B cell (primary cell): Measurements from ENCODE around the gene CELF4. TPM values are rescaled to one million over a fixed set of nuclear protein-coding genes. Genes with fewer than 3 reads are reported as not detected.

ENCODE experiments used
- ATAC-seq: fragments of 200-7000 bp; cut with Tn5 transposase; one replicate; pipeline ENCODE4 v1.10.0; 2021; ENCODE audit warnings: low read depth, mild to moderate bottlenecking, moderate number of reproducible peaks, moderate library complexity
- CTCF ChIA-PET: fragments of 350-600 bp; sonication (Branson Sonifier 250); formaldehyde crosslinking; loops from one replicate; lab custom pipeline; 2021; ENCODE audit warnings: antibody characterized with exemption, inconsistent platforms; lab: Charles Lee
- POLR2A ChIA-PET: fragments of 350-600 bp; sonication (Branson Sonifier 250); formaldehyde crosslinking; loops from one replicate; lab custom pipeline; 2021; ENCODE audit warnings: antibody characterized with exemption; lab: Charles Lee
- DNase-seq: peaks from one replicate; pipeline ENCODE4 v3.0.0; 2013
- H2AFZ ChIP-seq: 2 replicates; pipeline ENCODE4 v1.6.1; 2012; ENCODE audit warnings: mild to moderate bottlenecking, low read depth, low read length; ENCODE audit not compliant: insufficient read depth, poor library complexity, severe bottlenecking
- H3K27ac ChIP-seq, 2 donors: 1 replicate in 1 of 2; 2 replicates in 1 of 2; pipeline ENCODE4 v1.5.1; 2012 to 2013; ENCODE audit warnings: low read length in 2 of 2, mild to moderate bottlenecking in 2 of 2, moderate library complexity in 1 of 2
- H3K27me3 ChIP-seq, 4 experiments: fragments of 200-600 bp in 1 of 4; sonication (generic) in 1 of 4; replicated peaks in 1 of 4; 1 replicate in 2 of 4; 2 replicates in 2 of 4; pipeline versions ENCODE4 v1.6.1 to v1.7.0; 2013 to 2016; ENCODE audit warnings: low read length in 3 of 4, mild to moderate bottlenecking in 2 of 4, mixed read lengths in 1 of 4, moderate library complexity in 1 of 4; ENCODE audit not compliant: insufficient read depth in 4 of 4, control insufficient read depth in 3 of 4; ENCODE audit errors: control extremely low read depth in 1 of 4
- H3K36me3 ChIP-seq, 2 experiments: replicated peaks in 1 of 2; 1 replicate in 1 of 2; 2 replicates in 1 of 2; pipeline versions ENCODE4 v1.6.1 to v1.7.1; 2013; ENCODE audit warnings: low read length in 1 of 2; ENCODE audit not compliant: insufficient read depth in 2 of 2, control insufficient read depth in 1 of 2; ENCODE audit errors: control extremely low read depth in 1 of 2, extremely low read depth in 1 of 2
- H3K4me1 ChIP-seq, 2 donors: fragments of 200-600 bp in 1 of 2; sonication (generic) in 1 of 2; 1 replicate in 1 of 2; 2 replicates in 1 of 2; pipeline versions ENCODE4 v1.5.1 to v1.6.1; 2013 to 2017; ENCODE audit warnings: low read length in 2 of 2; ENCODE audit not compliant: control insufficient read depth in 2 of 2, insufficient read depth in 2 of 2
- H3K4me2 ChIP-seq: replicated peaks from 2 replicates; pipeline ENCODE3; 2012; ENCODE audit warnings: mild to moderate bottlenecking, low read depth, low read length; ENCODE audit not compliant: poor library complexity, severe bottlenecking
- H3K4me3 ChIP-seq, 5 experiments: fragments of 200-600 bp in 1 of 5; sonication (generic) in 1 of 5; 1 replicate in 3 of 5; 2 replicates in 2 of 5; pipeline versions ENCODE4 v1.5.1 to v1.7.0; 2011 to 2016; ENCODE audit warnings: low read length in 4 of 5, mild to moderate bottlenecking in 4 of 5, low read depth in 2 of 5, control low read depth in 1 of 5, moderate library complexity in 1 of 5; ENCODE audit not compliant: insufficient read depth in 1 of 5; ENCODE audit errors: control extremely low read depth in 1 of 5, extremely low read depth in 1 of 5
- H3K79me2 ChIP-seq: fragments of 200-600 bp; sonication (generic); one replicate; pipeline ENCODE4 v1.6.0; 2016; ENCODE audit warnings: low read length; ENCODE audit not compliant: control insufficient read depth, insufficient read depth
- H3K9ac ChIP-seq: fragments of 200-600 bp; sonication (generic); 2 replicates; pipeline ENCODE4 v1.6.1; 2017; ENCODE audit warnings: mild to moderate bottlenecking, low read length, moderate library complexity
- H3K9me3 ChIP-seq, 3 donors: one replicate each; pipeline versions ENCODE4 v1.6.1 to v1.7.1; 2013; ENCODE audit warnings: low read length in 2 of 3; ENCODE audit not compliant: control insufficient read depth in 2 of 3, insufficient read depth in 1 of 3; ENCODE audit errors: control extremely low read depth in 1 of 3
- H4K20me1 ChIP-seq: 2 replicates; pipeline ENCODE4 v1.6.0; 2012; ENCODE audit warnings: mild to moderate bottlenecking, low read length; ENCODE audit not compliant: insufficient read depth, control insufficient read depth, poor library complexity, severe bottlenecking
- H3K27ac Mint-ChIP-seq: one replicate; pipeline ENCODE4 v1.8.0; 2021; ENCODE audit warnings: mixed read lengths
- H3K27me3 Mint-ChIP-seq: one replicate; pipeline ENCODE4 v1.8.0; 2021; ENCODE audit warnings: mixed read lengths
- H3K4me1 Mint-ChIP-seq: one replicate; pipeline ENCODE4 v1.8.0; 2021; ENCODE audit warnings: mixed read lengths
- H3K4me3 Mint-ChIP-seq: one replicate; pipeline ENCODE4 v1.8.0; 2021; ENCODE audit warnings: mixed read lengths
- H3K9me3 Mint-ChIP-seq: one replicate; pipeline ENCODE4 v1.8.0; 2022; ENCODE audit warnings: mixed read lengths; ENCODE audit not compliant: insufficient read depth
- CTCF ChIP-seq: fragments of 200-600 bp; IDR thresholded peaks from one replicate; pipeline ENCODE4 v1.8.0; 2022; ENCODE audit warnings: antibody characterized with exemption, mild to moderate bottlenecking
- EZH2 ChIP-seq: IDR thresholded peaks from 2 replicates; pipeline ENCODE4 v1.6.1; 2012; ENCODE audit warnings: borderline replicate concordance, low read depth, mild to moderate bottlenecking, moderate library complexity, low read length; ENCODE audit not compliant: insufficient read depth, poor library complexity, severe bottlenecking
- WGBS: methylation state at CpG from one replicate; pipeline ENCODE4 v1.1.5; 2013; ENCODE audit warnings: missing lambda C conversion rate; ENCODE audit not compliant: insufficient coverage; 5-methylcytosine and 5-hydroxymethylcytosine counted together
- intact Hi-C: fragments of 100-400 bp; cut with micrococcal nuclease; formaldehyde crosslinking; loops from one replicate; pipeline ENCODE4 v1.10.0; 2022
- polyA plus RNA-seq: library from polyadenylated mRNA; depleted of rRNA; stranded (reverse); fragments of >200 nt; gene quantifications from 2 replicates; pipeline ENCODE4 v1.2.3, GENCODE V29; 2012
- total RNA-seq, 2 donors: library from RNA; stranded (reverse); fragments of 120-200 nt in 1 of 2; gene quantifications; 1 replicate in 1 of 2; 2 replicates in 1 of 2; pipeline versions ENCODE4 v1.2.3 to v1.2.4, GENCODE V29; 2013 to 2022

The CELF4 gene
- total and polyA plus RNA-seq, 2 donors (not counting 1 experiment from before 2014, with no cell fraction given), result not detected

- H3K27ac ChIP-seq, result no peak overlapping the region
- no peaks in the 10 kb centered on the region for H3K9me3 ChIP-seq
- Mint-ChIP-seq H3K27ac (no peak overlapping the region), H3K4me1 (no peaks in the 10 kb centered on the region), H3K27me3 (no peaks in the 10 kb centered on the region), H3K9me3 (no peaks in the 10 kb centered on the region), H3K4me3 (no peak overlapping the region)
- no peak for ATAC-seq
- no peaks in the 10 kb centered on the region for H3K4me1 ChIP-seq
- POLR2A ChIA-PET, result no interaction called here
- CTCF ChIA-PET, result no interaction called here
- intact Hi-C loops, result no loop called here
- 89% methylated on average over 23 of the region's 29 CpGs for WGBS
- H3K27me3 ChIP-seq, result no peaks in the 10 kb centered on the region
- H3K79me2 ChIP-seq, result no peaks in the 10 kb centered on the region
- TF ChIP-seq EZH2 (no peak), CTCF (no peak)
- H3K4me3 ChIP-seq, result no peak overlapping the region
- no peak for DNase-seq
- H4K20me1 ChIP-seq, result no peaks in the 10 kb centered on the region
- no peaks in the 10 kb centered on the region for H3K36me3 ChIP-seq
- H3K9ac ChIP-seq, result no peak overlapping the region
- no peak overlapping the region for H2AFZ ChIP-seq
- no peak overlapping the region for H3K4me2 ChIP-seq
Measured at GRCh38 chr18:37321582-37322491, 243.8 kb downstream of the CELF4 start.

- Histone ChIP-seq H3K27me3 (no peaks in the 10 kb centered on the region), H3K79me2 (no peaks in the 10 kb centered on the region), H3K36me3 (no peaks in the 10 kb centered on the region), H3K27ac (no peak overlapping the region), H3K9ac (no peak overlapping the region), H3K9me3 (no peaks in the 10 kb centered on the region), H4K20me1 (no peaks in the 10 kb centered on the region), H3K4me3 (no peak overlapping the region), H2AFZ (no peak overlapping the region), H3K4me1 (no peaks in the 10 kb centered on the region), H3K4me2 (no peak overlapping the region)
- ATAC-seq, result no peak
- no peak overlapping the region for H3K27ac Mint-ChIP-seq
- no peak for DNase-seq
- no peak overlapping the region for H3K4me3 Mint-ChIP-seq
- no peaks in the 10 kb centered on the region for H3K4me1 Mint-ChIP-seq
- 82% methylated on average over 9 of the region's 10 CpGs for WGBS
- H3K9me3 Mint-ChIP-seq, result no peaks in the 10 kb centered on the region
- TF ChIP-seq CTCF, result no peak
- no peak for TF ChIP-seq EZH2
- CTCF ChIA-PET, result no interaction called here
- POLR2A ChIA-PET, result no interaction called here
- intact Hi-C loops, result no loop called here
- H3K27me3 Mint-ChIP-seq, result no peaks in the 10 kb centered on the region
Measured at GRCh38 chr18:37320317-37320716, 245.3 kb downstream of the CELF4 start.
